HFFc6 (cell line): Measurements from ENCODE around the gene C10orf71. TPM values are rescaled to one million over a fixed set of nuclear protein-coding genes. Genes with fewer than 3 reads are reported as not detected.

ENCODE experiments used
- DNase-seq: peaks from one replicate; pipeline ENCODE4 v3.0.0-alpha.2; 2018
- H3K27ac Mint-ChIP-seq: 2 replicates; pipeline ENCODE4 v1.8.0; 2020; ENCODE audit warnings: mild to moderate bottlenecking, mixed read lengths
- H3K27me3 Mint-ChIP-seq: 2 replicates; pipeline ENCODE4 v1.8.0; 2021; ENCODE audit warnings: mild to moderate bottlenecking, moderate library complexity, mixed read lengths; ENCODE audit not compliant: insufficient read depth
- H3K36me3 Mint-ChIP-seq: 2 replicates; pipeline ENCODE4 v1.8.0; 2021; ENCODE audit warnings: low read depth, mixed read lengths
- H3K4me1 Mint-ChIP-seq: 2 replicates; pipeline ENCODE4 v1.8.0; 2020; ENCODE audit warnings: low read depth, mixed read lengths
- H3K4me3 Mint-ChIP-seq: 2 replicates; pipeline ENCODE4 v1.8.0; 2020; ENCODE audit warnings: mild to moderate bottlenecking, moderate library complexity, mixed read lengths
- H3K9me3 Mint-ChIP-seq: 2 replicates; pipeline ENCODE4 v1.8.0; 2020; ENCODE audit warnings: mild to moderate bottlenecking, mixed read lengths
- total RNA-seq, 6 experiments: library from RNA; stranded (reverse); fragmentation: NEBNext Ultra II Directional; extraction: Animal tissue kit (Norgen Biotek cat#: 25700); gene quantifications; 2 replicates in 1 of 6; 3 replicates in 5 of 6; pipeline ENCODE4 v1.2.3, GENCODE V29; 2021
- TF ChIP-seq, protein P1 (sequence below): fragments of 200-600 bp; sonication (generic); IDR thresholded peaks from 2 replicates; pipeline ENCODE4 v1.5.0; 2021; ENCODE audit warnings: antibody characterized with exemption, mild to moderate bottlenecking

The C10orf71 gene
- total RNA-seq, 6 experiments from 2014 or later = not detected

DNA sequence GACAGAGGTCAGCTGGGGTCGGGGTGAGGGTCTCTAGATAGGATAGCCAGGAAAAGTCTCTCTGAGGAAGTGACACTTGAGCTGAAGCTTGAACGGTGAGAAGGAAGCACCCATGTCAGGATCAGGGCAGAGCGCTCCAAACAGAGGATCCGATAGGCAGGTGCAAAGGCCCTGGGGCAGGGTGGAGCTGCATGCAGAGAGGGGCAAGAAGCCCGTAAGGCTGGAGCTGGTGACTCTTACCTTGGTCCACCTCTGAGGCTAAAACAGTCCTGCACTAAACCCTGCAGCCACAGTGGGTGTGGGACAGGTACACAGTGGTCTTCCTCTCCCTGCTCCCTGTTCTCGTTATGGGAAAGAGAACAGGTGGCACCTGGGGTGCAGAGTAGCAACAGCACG, 5.8 kb upstream of the C10orf71 start:
- H3K27me3 Mint-ChIP-seq = peaks cover 40% of the 10 kb centered on the region
- no peaks in the 10 kb centered on the region for H3K36me3 Mint-ChIP-seq
- no peak for DNase-seq
- no peaks in the 10 kb centered on the region for H3K9me3 Mint-ChIP-seq
- H3K4me3 Mint-ChIP-seq = no peak overlapping the region
- TF ChIP-seq, protein P1, sequence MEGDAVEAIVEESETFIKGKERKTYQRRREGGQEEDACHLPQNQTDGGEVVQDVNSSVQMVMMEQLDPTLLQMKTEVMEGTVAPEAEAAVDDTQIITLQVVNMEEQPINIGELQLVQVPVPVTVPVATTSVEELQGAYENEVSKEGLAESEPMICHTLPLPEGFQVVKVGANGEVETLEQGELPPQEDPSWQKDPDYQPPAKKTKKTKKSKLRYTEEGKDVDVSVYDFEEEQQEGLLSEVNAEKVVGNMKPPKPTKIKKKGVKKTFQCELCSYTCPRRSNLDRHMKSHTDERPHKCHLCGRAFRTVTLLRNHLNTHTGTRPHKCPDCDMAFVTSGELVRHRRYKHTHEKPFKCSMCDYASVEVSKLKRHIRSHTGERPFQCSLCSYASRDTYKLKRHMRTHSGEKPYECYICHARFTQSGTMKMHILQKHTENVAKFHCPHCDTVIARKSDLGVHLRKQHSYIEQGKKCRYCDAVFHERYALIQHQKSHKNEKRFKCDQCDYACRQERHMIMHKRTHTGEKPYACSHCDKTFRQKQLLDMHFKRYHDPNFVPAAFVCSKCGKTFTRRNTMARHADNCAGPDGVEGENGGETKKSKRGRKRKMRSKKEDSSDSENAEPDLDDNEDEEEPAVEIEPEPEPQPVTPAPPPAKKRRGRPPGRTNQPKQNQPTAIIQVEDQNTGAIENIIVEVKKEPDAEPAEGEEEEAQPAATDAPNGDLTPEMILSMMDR = no peak
- no peaks in the 10 kb centered on the region for H3K4me1 Mint-ChIP-seq
- H3K27ac Mint-ChIP-seq = no peak overlapping the region

GRCh38 chr10:49294731-49295130, 4.2 kb upstream of the C10orf71 start:
- no peak overlapping the region for H3K4me3 Mint-ChIP-seq

DNA sequence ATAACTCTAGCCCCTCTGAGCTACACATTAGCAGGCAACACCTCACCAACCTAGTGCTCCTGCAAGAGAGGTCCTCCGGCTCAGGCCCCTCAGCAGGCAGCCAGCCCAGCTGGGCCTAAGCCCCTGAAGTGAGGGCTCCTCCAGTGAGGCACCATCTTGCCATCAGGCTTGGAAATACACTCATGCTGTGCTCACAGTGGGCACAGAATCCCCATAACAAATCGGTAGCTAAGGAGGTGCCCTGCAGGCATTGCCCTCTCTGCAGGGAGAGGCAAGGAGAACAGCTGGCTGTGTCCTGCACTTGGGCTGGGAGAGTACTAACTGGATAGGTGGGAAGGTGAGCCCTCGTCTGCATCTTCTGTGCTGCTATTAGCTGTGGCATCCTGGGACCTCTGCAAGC, 3.7 kb upstream of the C10orf71 start:
- TF ChIP-seq, protein P1 = no peak
- peaks cover 7% of the 10 kb centered on the region; the same call in 1 of the 2 replicates for H3K4me1 Mint-ChIP-seq
- no peak for DNase-seq
- H3K27ac Mint-ChIP-seq = no peak overlapping the region
- H3K36me3 Mint-ChIP-seq = no peaks in the 10 kb centered on the region
- peaks cover 55% of the 10 kb centered on the region for H3K27me3 Mint-ChIP-seq
- no peaks in the 10 kb centered on the region for H3K9me3 Mint-ChIP-seq
- H3K4me3 Mint-ChIP-seq = no peak overlapping the region

More at GRCh38 chr10:49294731-49295130, 4.2 kb upstream of the C10orf71 start:
- TF ChIP-seq, protein P1 = no peak
- Mint-ChIP-seq H3K27me3 (peaks cover 49% of the 10 kb centered on the region), H3K9me3 (no peaks in the 10 kb centered on the region), H3K4me1 (peaks cover 7% of the 10 kb centered on the region; the same call in 1 of the 2 replicates), H3K27ac (no peak overlapping the region), H3K36me3 (no peaks in the 10 kb centered on the region)
- no peak for DNase-seq

- Mint-ChIP-seq H3K27me3 (peaks cover 63% of the 10 kb centered on the region), H3K9me3 (no peaks in the 10 kb centered on the region), H3K27ac (no peak overlapping the region), H3K4me3 (no peak overlapping the region), H3K36me3 (no peaks in the 10 kb centered on the region), H3K4me1 (peaks cover 7% of the 10 kb centered on the region; the same call in 1 of the 2 replicates)
- DNase-seq = no peak
- TF ChIP-seq, protein P1 = no peak
Observed at GRCh38 chr10:49296382-49296781, 2.6 kb upstream of the C10orf71 start.

- Mint-ChIP-seq H3K4me3 (no peak overlapping the region), H3K4me1 (peaks cover 7% of the 10 kb centered on the region; the same call in 1 of the 2 replicates), H3K27ac (no peak overlapping the region), H3K36me3 (no peaks in the 10 kb centered on the region), H3K27me3 (peaks cover 66% of the 10 kb centered on the region), H3K9me3 (no peaks in the 10 kb centered on the region)
- no peak for DNase-seq
- TF ChIP-seq, protein P1 = no peak
Observed at GRCh38 chr10:49296836-49297235, 2.1 kb upstream of the C10orf71 start.
